GM18858 (cell line): ENCODE results near the gene FHAD1.
"Not testable (repeated sequence)": the region's sequence is repeated elsewhere in the genome, so short reads cannot be mapped to it uniquely, and the experiment has no call there.

Experiments used
- ATAC-seq: cut with Tn5 transposase; IDR thresholded peaks from one replicate; pipeline ENCODE4 v1.9.1; 2021; ENCODE audit not compliant: unreplicated experiment

The FHAD1 gene

DNA sequence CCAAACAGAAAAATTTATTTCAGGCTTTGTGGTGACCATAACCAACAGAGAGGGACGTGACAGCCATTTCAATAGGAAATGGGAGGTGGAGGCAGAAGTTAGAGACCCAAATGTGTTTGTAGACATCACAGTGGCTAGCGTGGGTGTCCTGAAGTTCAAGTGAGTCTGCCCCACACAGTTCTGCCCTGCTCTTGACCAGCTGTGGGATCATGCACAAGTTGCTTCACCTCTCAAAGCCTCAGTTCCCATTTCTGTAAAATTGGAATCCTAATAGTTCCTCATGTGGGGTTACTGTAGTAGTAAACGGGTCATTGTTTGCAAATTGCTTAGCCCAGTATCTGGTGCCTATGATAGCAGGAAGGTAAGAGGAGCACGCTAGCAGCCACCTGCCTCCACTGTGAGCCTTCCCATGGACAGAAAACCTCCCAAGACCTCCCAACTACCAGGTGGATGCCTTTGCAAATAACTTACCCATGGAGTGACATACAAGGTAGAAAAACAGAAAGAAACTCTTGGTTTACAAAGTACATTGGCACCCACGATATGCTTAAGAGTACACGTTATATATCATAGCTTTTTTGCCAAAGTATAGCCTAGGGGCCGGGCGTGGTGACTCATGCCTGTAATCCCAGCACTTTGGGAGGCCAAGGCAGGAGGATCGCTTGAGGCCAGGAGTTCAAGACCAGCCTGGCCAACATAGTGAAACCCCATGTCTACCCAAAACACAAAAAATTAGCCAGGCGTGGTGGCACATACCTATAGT, 29.1 kb downstream of the FHAD1 start:
- no peak for ATAC-seq

DNA sequence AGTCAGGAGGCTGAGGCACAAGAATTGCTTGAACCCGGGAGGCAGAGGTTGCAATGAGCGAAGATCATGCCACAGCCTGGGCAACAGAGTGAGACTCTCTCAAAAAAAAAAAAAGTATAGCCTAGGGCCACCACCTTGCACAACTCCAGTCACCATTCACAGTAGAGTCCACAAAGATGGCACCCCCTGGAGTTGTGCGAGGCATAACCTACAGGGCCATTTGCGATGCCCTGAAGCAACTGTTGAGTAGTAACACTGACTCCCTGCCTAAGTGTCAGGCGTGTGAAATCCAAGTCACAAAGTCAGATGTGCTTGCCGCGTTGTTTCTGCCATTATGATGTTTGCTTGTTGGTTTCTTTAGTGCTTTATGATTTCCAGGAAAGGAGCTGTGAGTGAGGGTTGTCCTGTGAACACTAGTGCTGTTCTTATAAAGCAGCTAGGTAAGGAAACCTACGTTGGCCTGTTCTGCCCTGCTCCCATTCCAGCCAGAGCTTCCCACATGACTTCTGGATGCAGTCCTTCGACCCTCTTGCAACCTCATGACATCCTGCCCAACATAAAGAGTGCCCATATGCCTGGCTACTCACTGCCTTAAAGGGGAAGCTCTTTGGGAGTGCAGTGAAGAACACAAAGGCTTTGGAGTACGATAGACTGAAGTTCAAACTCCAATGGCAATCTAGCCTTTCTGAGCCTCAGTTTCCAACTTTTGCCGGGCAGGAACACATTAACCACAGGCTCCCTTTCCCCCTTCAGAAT, 29.8 kb downstream of the FHAD1 start:
- ATAC-seq: no peak

DNA sequence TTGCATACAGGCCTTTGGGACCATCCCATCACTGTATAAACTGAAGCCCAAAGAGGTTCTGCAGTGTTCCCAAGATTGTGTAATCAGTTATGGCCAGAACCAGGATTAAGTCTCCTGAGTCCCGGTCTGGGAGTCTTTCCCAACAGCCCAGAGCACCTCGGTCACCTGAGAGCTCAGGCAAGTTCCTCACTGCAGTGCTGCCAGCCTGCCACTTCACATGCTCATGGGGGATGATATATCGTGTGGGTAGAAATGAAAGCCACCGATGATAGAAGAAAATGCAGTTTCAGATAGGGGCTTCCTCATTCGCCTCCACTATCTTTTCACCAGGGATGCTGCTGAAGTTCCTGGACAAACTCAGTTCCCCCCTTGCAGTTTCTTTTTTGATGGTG, 30.4 kb downstream of the FHAD1 start:
- no peak for ATAC-seq

DNA sequence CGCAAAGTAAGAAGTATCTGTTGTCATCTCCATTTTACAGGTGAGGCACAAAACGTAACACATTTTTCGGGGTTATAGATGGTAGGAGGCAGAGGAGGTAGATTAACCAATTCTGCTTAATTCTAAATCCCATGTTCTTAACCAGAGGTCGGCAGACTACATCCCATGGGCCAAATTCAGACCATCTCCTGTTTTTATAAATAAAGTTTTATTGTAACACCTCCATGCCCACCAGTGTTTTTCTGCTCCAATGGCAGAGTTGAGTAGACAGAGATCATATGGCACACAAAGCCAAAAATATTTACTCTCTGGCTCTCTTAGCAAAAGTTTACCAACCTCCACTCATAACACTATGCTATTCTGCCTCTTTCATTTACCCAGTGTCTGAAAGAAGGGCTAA, 30.9 kb downstream of the FHAD1 start:
- ATAC-seq: no peak

DNA sequence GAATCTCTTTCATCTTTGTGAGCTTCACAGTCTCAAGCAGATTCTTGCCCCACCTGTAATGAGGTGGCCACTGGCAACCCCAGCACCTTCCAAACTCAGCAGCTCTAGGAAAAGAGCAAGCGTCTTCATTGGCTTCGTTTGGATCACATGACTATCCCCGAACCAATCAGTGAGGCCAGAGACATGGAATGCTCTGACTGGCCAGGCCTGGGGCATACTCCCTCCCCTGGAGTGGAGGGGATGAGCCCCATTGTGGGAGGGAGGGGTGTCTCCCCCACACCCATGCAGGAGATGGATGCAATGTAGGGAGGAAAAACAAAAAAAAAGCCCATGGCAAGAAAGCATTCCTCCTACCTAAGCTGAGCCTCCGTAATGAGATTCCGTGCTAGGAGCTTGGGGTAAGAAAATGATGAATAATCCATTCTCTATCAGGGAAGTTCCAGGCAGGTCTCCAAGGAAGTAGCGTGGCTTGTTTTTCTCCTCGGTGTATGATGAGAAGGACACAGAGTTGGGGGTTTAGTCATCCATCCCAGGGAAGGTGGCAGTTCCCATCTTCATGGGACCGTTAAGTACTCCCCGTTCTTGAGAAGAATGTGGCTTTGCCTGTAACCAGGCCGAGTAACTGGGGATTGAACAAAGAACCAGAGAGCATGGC, 32.7 kb downstream of the FHAD1 start:
- ATAC-seq: no peak

DNA sequence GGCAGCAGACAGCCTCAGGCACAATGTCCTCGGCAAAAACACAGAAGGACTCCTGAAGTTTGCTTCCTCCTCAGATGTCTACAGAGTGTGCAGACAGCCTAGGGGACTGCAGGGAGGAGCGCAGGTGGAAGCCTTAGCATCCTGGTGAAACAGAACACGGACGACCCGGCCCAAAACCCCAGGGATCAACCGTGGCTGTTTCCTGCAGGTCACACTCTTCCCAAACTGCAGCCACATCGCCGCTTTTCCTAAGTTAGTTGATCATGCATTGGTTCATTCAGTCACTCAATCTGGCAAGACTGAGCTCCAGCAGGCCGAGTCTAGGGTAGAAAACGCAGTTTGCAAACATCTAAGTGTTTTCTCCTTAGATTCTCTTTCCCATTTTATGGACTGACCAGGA, 33.4 kb downstream of the FHAD1 start:
- ATAC-seq: no peak

DNA sequence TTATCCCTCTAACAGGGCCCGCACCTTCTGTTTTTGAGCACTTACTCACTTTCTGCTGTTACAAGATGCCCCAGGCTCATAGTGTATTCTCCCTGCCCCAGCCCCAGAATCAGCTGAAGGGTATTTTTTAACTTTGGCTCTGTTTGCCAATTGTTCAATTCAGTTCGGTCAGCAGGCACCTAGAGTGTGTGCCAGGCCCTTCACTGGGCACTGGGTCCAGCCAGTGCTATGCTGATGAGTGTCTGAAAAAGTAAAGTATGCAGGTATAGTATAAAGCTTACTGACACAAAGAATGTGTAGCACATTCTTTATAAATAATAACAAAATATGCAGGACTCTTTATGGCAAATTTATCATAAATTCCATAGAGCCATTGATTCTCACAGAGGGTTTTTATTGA, 35.0 kb downstream of the FHAD1 start:
- no peak for ATAC-seq

DNA sequence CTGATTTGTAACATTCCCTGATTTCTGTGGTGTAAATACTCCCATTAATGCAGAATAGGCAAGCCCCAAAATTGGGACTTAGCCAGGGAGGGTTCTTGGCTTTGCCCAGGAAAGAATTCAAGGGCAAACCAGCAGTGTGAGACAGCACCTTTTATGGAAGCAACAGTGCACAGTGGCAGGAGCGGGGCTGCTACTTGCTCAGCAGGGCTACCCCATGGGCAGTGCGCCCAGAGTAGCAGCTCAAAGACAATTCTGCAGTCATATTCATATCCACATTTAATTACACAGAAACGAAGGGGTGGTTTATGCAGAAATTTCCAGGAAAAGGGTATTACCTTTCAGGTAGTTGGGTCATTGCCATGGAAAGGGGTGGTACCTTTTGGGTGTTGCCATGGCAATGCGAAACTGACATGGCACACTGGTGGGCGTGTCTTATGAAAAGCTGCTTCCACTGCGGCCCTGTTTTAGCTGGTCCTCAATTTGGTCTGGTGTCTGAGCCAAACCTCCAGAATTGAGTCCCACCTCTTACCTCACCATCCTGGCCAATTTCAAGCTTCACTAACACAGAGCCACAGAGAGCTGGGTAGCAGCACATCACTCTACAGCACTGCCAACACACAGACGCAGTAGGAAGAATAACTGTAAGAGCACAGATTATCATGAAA, 35.9 kb downstream of the FHAD1 start:
- ATAC-seq: no peak

DNA sequence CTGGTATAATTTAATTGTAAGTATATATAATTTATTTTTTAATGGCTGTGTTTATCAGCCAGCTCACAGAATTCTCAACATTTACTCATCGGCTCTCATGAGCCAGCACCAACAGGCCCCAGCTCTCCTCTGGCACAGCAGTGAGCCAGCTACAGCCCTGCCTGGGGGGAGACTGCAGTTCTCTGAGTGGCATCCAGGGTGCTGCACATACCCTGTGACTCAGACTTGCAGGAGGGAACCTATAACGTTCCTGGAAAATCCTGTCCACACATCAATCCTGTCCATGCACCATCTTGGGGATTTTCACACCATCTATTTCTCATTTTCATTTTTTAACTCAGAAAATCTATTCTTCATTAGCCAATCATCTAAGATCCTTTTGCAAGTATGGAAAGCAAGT, 36.5 kb downstream of the FHAD1 start:
- ATAC-seq: no peak

DNA sequence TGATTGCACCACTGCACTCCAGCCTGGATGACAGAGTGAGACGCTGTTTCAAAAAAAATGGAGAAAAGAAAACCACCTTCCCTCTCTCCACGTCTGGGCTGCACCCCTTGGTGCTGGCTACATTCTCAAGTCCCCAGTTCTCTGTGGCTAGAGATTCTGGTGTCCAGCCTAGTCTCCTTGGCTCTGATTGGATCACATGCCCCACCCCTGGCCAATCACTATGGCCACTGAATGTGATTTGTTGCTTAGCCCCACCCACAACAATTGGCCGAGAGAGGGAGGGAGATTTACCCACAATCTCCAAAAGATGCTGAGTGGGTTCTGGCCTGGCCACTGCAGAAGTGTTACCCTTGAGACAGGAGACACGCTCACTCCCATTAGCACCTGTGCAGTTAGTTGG, 39.4 kb downstream of the FHAD1 start:
- ATAC-seq: no peak

DNA sequence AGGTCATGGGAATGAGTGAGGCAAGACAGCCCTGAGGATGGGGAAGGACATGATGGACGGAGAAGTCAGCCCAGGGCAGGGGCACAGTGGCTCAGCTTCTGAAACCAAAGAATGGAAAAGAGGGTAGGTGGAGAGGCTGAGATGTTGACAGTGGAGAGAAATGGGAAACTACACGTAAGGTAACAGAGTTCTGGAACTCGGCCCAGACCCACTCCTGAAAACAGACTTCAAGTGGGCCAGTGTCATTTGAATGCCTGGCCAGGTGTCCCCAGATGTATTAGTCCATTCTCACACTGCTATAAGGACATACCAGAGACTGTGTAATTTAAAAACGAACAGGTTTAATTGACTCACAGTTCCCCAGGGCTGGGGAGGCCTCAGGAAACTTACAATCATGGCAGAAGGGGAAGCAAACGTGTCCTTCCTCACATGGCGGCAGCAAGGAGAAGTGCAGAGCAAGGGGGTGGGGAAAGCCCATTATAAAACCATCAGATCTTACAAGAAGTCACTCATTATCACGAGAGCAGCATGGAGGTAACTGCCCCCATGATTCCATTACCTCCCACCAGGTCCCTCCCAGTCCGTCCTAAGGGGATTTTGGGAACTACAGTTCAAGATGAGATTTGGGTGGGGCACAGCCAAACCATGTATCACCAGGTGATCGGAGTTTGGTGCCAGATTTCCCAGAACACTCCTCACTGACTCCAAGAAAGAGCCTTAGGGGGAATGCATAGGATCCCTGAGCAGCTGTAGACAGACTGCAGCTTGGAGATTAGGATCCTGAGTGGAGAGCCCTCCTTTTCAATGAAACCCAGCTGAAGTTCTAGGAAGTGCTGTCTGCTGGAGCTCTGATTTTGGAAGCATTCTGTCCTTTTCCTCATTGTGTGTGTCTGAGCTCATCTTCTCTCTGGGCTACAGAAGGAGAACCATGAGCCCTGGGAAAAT, 40.3 kb downstream of the FHAD1 start:
- ATAC-seq: no peak

DNA sequence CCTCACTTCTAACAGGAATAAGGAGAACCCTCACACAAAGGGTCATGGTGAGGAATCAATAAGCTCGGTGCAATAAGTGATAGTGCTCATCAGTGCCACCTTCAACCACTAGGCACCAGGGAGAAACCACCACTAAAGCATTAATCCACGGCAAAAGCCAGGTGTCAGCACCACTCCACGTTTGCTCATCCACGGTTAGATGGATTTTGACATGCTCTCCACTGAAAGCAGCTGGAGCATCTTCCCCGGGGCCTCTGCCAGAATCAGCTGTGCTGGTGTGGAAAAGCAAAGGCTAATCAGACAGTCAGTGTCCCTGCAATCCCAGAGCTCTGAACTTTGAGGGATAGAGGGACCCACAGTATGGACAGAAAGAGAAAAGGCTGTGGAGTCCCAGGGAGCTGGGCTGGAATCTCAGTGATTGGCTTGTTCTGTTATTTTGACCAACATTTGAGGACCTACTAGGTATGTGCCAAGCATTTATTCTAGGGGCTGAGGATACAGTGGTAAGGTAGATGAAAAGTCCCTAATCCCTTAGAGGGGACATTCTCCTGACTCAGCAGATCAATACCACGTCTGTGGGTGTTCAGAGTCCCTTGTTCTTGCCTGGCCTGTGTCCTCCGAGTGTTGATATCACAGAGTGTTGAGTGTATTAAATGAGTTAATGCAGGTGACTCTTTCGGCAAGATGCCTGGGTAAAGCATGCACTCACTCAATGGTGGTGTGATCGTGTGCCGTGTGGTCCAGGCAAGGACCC, 41.3 kb downstream of the FHAD1 start:
- no peak for ATAC-seq

DNA sequence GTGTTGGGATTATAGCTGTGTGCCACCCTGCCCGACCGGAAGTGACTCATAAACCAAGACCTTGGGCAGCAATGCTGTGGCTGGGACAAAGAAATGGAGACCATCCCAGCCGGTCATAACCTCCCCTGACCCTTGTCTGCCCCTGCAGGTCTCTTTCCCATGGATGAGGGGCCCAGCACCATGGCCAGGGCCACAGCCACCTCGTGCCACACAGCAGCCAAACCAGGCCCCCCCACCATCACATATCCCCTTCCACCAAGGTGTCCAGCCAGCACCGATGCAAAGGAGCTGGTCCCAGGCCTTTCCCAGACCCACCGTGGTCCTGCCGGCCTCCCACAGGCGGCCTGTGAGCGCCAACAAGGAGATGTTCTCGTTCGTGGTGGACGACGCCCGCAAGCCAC, 42.2 kb downstream of the FHAD1 start:
- no peak for ATAC-seq

DNA sequence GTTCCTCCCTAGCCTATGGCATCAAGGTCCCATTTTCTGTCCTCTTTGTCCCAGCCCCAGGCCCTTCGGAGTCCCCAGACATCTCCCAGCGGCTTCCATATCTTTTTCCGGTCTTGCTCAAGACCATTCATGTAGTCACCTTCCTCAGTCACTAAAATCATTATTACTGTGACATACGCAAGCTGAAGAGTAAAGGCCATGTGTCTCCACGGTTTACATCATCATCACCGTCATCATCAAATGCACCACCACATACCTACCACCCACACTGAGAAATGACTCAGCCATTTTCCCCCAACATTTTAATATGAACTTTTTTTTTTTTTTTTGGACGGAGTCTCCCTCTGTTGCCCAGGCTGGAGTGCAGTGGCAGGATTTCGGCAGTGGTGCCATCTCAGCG, 43.4 kb downstream of the FHAD1 start:
- ATAC-seq: no peak

DNA sequence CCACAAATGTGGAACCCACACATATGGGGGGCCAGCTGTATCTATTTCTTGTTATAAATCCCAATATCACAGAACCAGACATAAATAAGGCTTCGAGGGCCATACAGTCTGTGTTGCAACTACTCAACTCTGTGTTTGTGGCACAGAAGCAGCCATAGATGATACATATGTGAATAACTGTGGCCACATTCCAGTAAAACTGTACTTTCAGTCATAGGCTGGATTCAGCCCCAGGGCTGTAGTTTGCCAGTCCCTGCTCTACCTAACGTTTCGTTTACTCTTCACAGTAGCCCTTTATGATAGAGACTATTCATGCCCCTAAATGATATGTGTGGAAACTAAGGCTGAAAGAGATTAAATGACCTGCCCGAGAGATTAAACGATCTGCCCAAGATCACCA, 48.7 kb downstream of the FHAD1 start:
- ATAC-seq: no peak

DNA sequence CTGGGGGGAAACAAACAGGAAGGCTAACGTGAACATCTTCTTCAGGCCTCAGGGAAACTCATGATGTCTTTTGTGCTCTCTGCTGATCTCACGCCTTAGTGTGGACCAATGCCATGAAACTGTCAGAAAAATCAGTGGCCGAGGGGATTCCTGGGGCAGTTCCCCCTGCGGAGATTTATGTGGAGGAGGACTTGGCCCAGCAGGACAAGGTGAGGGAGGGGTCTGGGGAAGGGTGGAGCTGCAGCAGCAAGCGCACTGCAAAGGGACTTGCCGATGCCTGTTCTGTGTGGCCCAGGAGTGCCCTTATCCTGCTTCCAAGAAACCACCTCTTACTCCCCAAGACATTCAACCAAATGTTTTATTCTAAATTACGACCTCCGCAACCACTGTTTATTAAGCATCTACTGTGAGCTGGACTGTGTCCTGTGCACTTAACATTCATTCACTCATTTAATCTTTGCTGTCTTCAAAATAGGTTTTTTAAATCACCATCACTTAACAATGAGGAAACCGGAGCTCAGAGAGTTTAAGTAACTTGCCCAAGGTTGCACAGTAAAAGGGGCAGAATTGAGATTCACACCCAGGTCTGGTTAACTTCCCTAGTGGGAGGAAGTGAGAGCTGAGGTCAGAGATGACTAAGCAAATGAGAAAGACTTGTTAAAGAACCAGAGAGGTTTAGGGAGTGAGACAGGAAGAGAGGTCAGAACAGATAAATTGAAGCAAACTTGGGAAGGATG, 49.7 kb downstream of the FHAD1 start:
- no peak for ATAC-seq

DNA sequence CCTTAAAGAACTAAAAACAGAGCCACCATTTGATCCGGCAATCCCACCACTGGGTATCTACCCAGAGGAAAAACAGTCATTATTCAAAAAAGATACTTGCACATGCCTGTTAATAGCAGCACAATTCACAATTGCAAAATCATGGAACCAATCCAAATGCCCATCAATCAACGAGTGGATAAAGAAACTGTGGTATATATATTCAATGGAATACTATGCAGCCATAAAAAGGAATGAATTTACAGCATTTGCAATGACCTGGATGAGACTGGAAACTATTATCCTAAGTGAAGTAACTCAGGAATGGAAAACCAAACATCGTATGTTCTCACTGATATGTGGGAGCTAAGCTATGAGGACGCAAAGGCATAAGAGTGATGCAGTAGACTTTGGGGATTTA, 51.0 kb downstream of the FHAD1 start:
- not testable (repeated sequence) for ATAC-seq

DNA sequence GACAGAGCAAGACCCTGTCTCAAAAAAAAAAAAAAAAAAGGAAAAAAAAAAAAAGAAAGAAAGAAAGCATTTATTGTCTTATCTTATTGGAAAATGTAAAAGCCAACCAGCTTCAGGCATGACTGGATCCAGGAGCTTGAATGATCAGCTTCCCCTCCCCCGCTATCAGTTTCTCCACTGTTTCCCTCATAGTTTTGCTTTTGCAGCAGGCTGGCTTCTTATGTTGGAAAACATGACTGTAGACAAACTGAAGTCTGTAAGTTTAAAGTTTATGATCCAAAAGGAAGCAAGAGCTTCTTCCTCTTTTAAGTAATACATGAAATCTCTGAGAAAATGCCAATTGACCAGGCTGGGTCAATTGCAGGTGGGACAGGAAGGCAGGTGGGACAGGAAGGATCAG, 52.2 kb downstream of the FHAD1 start:
- ATAC-seq: no peak

DNA sequence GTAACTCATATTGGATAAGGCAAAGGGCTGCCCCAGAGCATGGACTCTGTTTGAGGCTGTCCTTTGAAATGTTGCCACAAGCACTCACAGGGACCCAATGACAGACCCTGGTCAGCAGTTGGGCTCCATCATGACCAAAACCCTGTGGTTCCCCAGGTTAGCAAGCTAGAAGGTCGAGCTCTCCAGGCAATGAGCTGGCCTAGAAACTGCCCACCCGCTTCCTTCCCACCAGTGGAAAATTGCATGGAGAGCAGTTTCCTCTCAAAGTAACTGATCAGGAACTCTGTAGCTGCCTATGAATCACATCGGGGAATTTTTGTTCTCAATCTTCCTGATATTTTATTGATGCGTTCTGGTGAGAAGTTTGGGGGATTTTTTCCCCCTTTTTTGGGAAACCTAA, 52.8 kb downstream of the FHAD1 start:
- no peak for ATAC-seq
